ENCODE measurements around the gene ATP10B. TPM values are rescaled to one million over a fixed set of nuclear protein-coding genes. Genes with fewer than 3 reads are reported as not detected.
A peak's percentile ranks its signal among the peaks of the same experiment; 100 is the strongest.

Gene ATP10B
- total and polyA plus RNA-seq, 2 of the 8 experiments (the other 6 are each of a cell fraction or from before 2014, with no cell fraction given), result 0.06 to 0.11 TPM

GRCh38 chr5:160744268-160745101 is 107.5 kb downstream of the ATP10B start:
- Histone ChIP-seq H3K79me1 (ENCODE audit: low read depth, low read length) (no peaks in the 10 kb centered on the region), H3K79me2 (ENCODE audit: control insufficient read depth in 1 of 2, insufficient read depth in 2 of 2, low read length in 2 of 2) (no peaks in the 10 kb centered on the region)
- CTCF ChIA-PET (ENCODE audit: partially characterized antibody), result interaction anchor here (1.1 to 1.2 kb wide), 3 partner anchors 42 to 284 kb away, joined by 3 read pairs; no protein-coding TSS in a partner anchor

More at GRCh38 chr5:160744268-160745101, 107.5 kb downstream of the ATP10B start:
- no peak overlapping the region for H2BK20ac ChIP-seq (ENCODE audit: low read length)
- no peak overlapping the region for H4K91ac ChIP-seq (replicated peaks; ENCODE audit: insufficient read length, low read length)
- no peak overlapping the region for H2BK5ac ChIP-seq (ENCODE audit: low read depth, low read length)
- H4K5ac ChIP-seq (ENCODE audit: insufficient read length, low read depth, low read length), result no peak overlapping the region
- H3K18ac ChIP-seq (ENCODE audit: extremely low read depth, low read length), result no peak overlapping the region
- no peak overlapping the region for H3K56ac ChIP-seq (replicated peaks; ENCODE audit: insufficient read length, low read depth, low read length)
- no peak overlapping the region for H3K23ac ChIP-seq (ENCODE audit: insufficient read length)
- no peak overlapping the region for H2BK12ac ChIP-seq (ENCODE audit: low read depth, low read length)
- H2AFZ ChIP-seq (ENCODE audit: low read length), result no peak overlapping the region
- no peak overlapping the region for H4K8ac ChIP-seq (ENCODE audit: extremely low read depth, insufficient read depth, low read length)
- DNase-seq (ENCODE audit: low read depth in 1 of 2, low spot score in 2 of 2) (no peak), FAIRE-seq (no peak)
- H3K27ac ChIP-seq (ENCODE audit: low read depth, low read length), result no peak overlapping the region
- no peaks in the 10 kb centered on the region for H4K20me1 ChIP-seq (replicated peaks in 1 of 2; ENCODE audit: control insufficient read depth in 1 of 2, insufficient read depth in 2 of 2, low read length in 2 of 2)
- no peak overlapping the region for H2BK15ac ChIP-seq (ENCODE audit: low read length)
- no peak overlapping the region for H3K9ac ChIP-seq (replicated peaks in 1 of 4; ENCODE audit: extremely low read depth in 1 of 4, low read depth in 3 of 4, low read length in 3 of 4)
- no peak overlapping the region for H3K4ac ChIP-seq (replicated peaks; ENCODE audit: insufficient read length, low read depth, low read length)
- H3K36me3 ChIP-seq (ENCODE audit: control insufficient read depth in 2 of 4, insufficient read depth in 4 of 4, low read length in 3 of 4), result no peaks in the 10 kb centered on the region
- H3K23me2 ChIP-seq (ENCODE audit: low read depth, low read length), result no peaks in the 10 kb centered on the region
- H3K4me2 ChIP-seq (ENCODE audit: insufficient read depth in 1 of 2, low read depth in 2 of 2, low read length in 2 of 2), result no peak overlapping the region
- no peaks in the 10 kb centered on the region for H3K9me3 ChIP-seq (ENCODE audit: insufficient read depth in 2 of 2, low read depth in 1 of 2, low read length in 1 of 2)
- no peak for TF ChIP-seq BRCA1 (IDR thresholded peaks at IDR 0.05; ENCODE audit: low read depth, low read length)
- no peak for TF ChIP-seq TAF7 (optimal IDR thresholded peaks at IDR 0.05; ENCODE audit: borderline replicate concordance, low read depth, low read length)
- peak in 1 of 2 experiments; percentile 64; a peak in 1 of 4 replicates for TF ChIP-seq SIN3A (conservative IDR thresholded peaks at IDR 0.05 in 1 of 2, IDR thresholded peaks at IDR 0.05 in 1 of 2; ENCODE audit: low read depth in 1 of 2, low read length in 2 of 2)
- TF ChIP-seq TBP (IDR thresholded peaks at IDR 0.05; ENCODE audit: low read depth, low read length), result no peak
- TF ChIP-seq KDM4A (IDR thresholded peaks at IDR 0.05; ENCODE audit: low read depth, low read length, severe bottlenecking), result no peak
- no peak for TF ChIP-seq TCF12 (IDR thresholded peaks at IDR 0.05; ENCODE audit: low read depth, low read length)
- H2BK120ac ChIP-seq (replicated peaks; ENCODE audit: low read depth, low read length), result no peak overlapping the region
- H3K27me3 ChIP-seq (replicated peaks in 1 of 4; ENCODE audit: control insufficient read depth in 3 of 4, extremely low read depth in 1 of 4, insufficient read depth in 3 of 4, low read length in 3 of 4), result no peaks in the 10 kb centered on the region
- H3K4me1 ChIP-seq (replicated peaks in 1 of 4; ENCODE audit: control insufficient read depth in 3 of 4, insufficient read depth in 4 of 4, low read length in 3 of 4), result peaks cover 0 to 4% (median 0%) of the 10 kb centered on the region in 4 experiments; a peak in 3 of 7 replicates
- H3K4me3 ChIP-seq (ENCODE audit: extremely low read depth in 1 of 4, insufficient read depth in 2 of 4, low read depth in 3 of 4, low read length in 4 of 4), result no peak overlapping the region
- no peak overlapping the region for H2AK5ac ChIP-seq (ENCODE audit: low read depth, low read length)
- POLR2A ChIA-PET (ENCODE audit: partially characterized antibody), result no interaction called here
- 62% methylated on average over 7 of the region's 7 CpGs; no CpG with 5 or more reads in 1 of the 2 experiments for WGBS, 2 experiments (ENCODE audit: extremely low coverage in 1 of 2, insufficient coverage in 1 of 2, insufficient read length in 1 of 2, insufficient replicate concordance in 2 of 2, low coverage in 1 of 2, low lambda C conversion rate in 2 of 2, missing lambda C conversion rate in 1 of 2)
- H3K14ac ChIP-seq (ENCODE audit: insufficient read length), result no peak overlapping the region

Data from H1 (cell line).